Mucosa of stomach (tissue), 1 donor: ENCODE data around the gene MYO5B.

Experiments
- H3K27me3 ChIP-seq: one replicate; pipeline ENCODE4 v1.7.0; 2013; ENCODE audit warnings: mild to moderate bottlenecking, low read length; ENCODE audit not compliant: control insufficient read depth, insufficient read depth
- H3K36me3 ChIP-seq: one replicate; pipeline ENCODE4 v1.7.0; 2013; ENCODE audit warnings: low read length; ENCODE audit not compliant: control insufficient read depth, insufficient read depth
- H3K4me1 ChIP-seq: one replicate; pipeline ENCODE4 v1.7.0; 2013; ENCODE audit warnings: mild to moderate bottlenecking, low read length; ENCODE audit not compliant: control insufficient read depth, insufficient read depth
- H3K4me3 ChIP-seq: one replicate; pipeline ENCODE4 v1.7.0; 2013; ENCODE audit warnings: low read length
- H3K9ac ChIP-seq: one replicate; pipeline ENCODE4 v1.7.0; 2013; ENCODE audit warnings: mild to moderate bottlenecking, low read length, moderate library complexity
- H3K9me3 ChIP-seq: one replicate; pipeline ENCODE4 v1.7.0; 2013; ENCODE audit warnings: mild to moderate bottlenecking, low read length, moderate library complexity; ENCODE audit not compliant: control insufficient read depth
- donor health status: Pancreatic carcinoma.

MYO5B gene

GRCh38 chr18:49846718-49847470 lies 348.1 kb downstream of the MYO5B start:
- peaks cover 44% of the 10 kb centered on the region for H3K4me1 ChIP-seq

DNA sequence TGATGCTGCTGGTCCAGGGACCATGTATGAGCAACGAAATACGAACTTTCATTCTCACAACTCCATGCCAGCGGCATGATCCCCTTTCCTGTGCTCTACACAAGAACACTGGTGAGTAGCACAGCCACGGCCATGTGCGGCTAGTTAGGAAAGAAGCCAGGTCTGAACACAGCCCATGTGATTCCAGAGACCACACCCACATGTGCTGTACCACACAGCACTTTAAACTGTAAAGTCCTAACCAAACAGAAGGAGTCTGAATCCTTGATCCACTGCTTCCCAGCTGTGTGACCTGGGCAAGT lies 348.6 kb downstream of the MYO5B start:
- H3K4me1 ChIP-seq: peaks cover 44% of the 10 kb centered on the region
- H3K4me3 ChIP-seq: no peak overlapping the region
- H3K36me3 ChIP-seq: peaks cover 12% of the 10 kb centered on the region
- H3K27me3 ChIP-seq: no peaks in the 10 kb centered on the region
- no peak overlapping the region for H3K9ac ChIP-seq
- H3K9me3 ChIP-seq: no peaks in the 10 kb centered on the region

More at GRCh38 chr18:49846718-49847470, 348.1 kb downstream of the MYO5B start:
- H3K36me3 ChIP-seq: peaks cover 12% of the 10 kb centered on the region
- no peaks in the 10 kb centered on the region for H3K9me3 ChIP-seq
- H3K27me3 ChIP-seq: no peaks in the 10 kb centered on the region
- no peak overlapping the region for H3K9ac ChIP-seq
- no peak overlapping the region for H3K4me3 ChIP-seq

- Histone ChIP-seq H3K36me3 (peaks cover 12% of the 10 kb centered on the region), H3K9me3 (no peaks in the 10 kb centered on the region)
Observed at GRCh38 chr18:49845629-49846360, 349.2 kb downstream of the MYO5B start.

GRCh38 chr18:49844903-49845302 lies 350.0 kb downstream of the MYO5B start:
- no peak overlapping the region for H3K4me3 ChIP-seq
- no peaks in the 10 kb centered on the region for H3K27me3 ChIP-seq
- H3K9me3 ChIP-seq: no peaks in the 10 kb centered on the region
- peaks cover 17% of the 10 kb centered on the region for H3K36me3 ChIP-seq
- peaks cover 32% of the 10 kb centered on the region for H3K4me1 ChIP-seq
- H3K9ac ChIP-seq: no peak overlapping the region

More at GRCh38 chr18:49845629-49846360, 349.2 kb downstream of the MYO5B start:
- H3K4me3 ChIP-seq: no peak overlapping the region
- no peak overlapping the region for H3K9ac ChIP-seq
- peaks cover 40% of the 10 kb centered on the region for H3K4me1 ChIP-seq
- no peaks in the 10 kb centered on the region for H3K27me3 ChIP-seq

- Histone ChIP-seq H3K9ac (no peak overlapping the region), H3K9me3 (no peaks in the 10 kb centered on the region)
Observed at GRCh38 chr18:49843778-49844625, 350.9 kb downstream of the MYO5B start.

DNA sequence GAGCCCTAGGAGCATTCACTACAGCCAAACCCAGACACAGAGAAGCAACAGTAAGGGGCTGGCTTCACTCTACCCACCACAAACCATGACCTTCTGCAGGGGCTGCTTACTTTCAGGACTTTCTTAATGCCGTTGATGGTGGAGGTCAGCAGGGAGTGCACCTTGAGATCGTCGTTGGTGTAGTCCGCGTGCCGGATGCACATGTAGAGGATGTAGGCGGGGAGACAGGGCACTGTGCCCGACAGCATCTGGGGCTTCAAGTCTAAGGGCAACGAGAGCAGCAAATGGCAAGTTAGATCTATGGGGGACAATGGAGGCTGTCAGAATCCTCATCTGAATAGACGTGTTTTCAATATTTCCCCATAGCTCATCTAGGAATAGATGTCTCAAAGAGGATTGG lies 351.8 kb downstream of the MYO5B start:
- peaks cover 22% of the 10 kb centered on the region for H3K4me1 ChIP-seq
- peaks cover 21% of the 10 kb centered on the region for H3K36me3 ChIP-seq

More at GRCh38 chr18:49843778-49844625, 350.9 kb downstream of the MYO5B start:
- H3K27me3 ChIP-seq: no peaks in the 10 kb centered on the region
- H3K4me3 ChIP-seq: no peak overlapping the region
- H3K4me1 ChIP-seq: peaks cover 23% of the 10 kb centered on the region
- H3K36me3 ChIP-seq: peaks cover 21% of the 10 kb centered on the region

DNA sequence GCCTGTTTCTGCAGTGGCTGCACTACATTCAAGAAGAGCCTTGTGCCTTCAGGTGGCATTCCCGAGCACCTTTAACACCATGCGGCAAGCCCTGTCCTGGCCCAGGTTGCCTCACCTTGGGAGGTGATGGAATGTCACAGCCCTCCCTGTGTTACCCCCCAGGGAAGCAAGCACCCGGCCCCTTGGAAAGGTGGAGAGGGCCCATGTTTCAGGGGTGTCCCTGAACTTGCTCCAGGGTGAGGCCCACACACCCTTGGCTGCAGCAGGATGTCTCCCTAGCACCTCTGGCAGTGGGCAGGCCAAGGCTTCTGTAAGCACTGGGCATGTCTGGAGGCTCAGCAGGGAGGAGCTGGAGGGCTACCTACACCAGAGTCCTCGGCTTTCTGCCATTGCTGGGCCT lies 352.3 kb downstream of the MYO5B start:
- H3K9ac ChIP-seq: no peak overlapping the region
- H3K36me3 ChIP-seq: peaks cover 21% of the 10 kb centered on the region
- no peaks in the 10 kb centered on the region for H3K27me3 ChIP-seq
- H3K4me1 ChIP-seq: peaks cover 22% of the 10 kb centered on the region
- H3K4me3 ChIP-seq: no peak overlapping the region
- no peaks in the 10 kb centered on the region for H3K9me3 ChIP-seq

More for the DNA sequence above, 351.8 kb downstream of the MYO5B start:
- H3K4me3 ChIP-seq: no peak overlapping the region
- H3K9me3 ChIP-seq: no peaks in the 10 kb centered on the region
- H3K9ac ChIP-seq: no peak overlapping the region
- H3K27me3 ChIP-seq: no peaks in the 10 kb centered on the region

GRCh38 chr18:49841236-49842217 lies 353.4 kb downstream of the MYO5B start:
- Histone ChIP-seq H3K4me1 (peaks cover 16% of the 10 kb centered on the region), H3K27me3 (no peaks in the 10 kb centered on the region), H3K36me3 (peaks cover 21% of the 10 kb centered on the region), H3K9me3 (no peaks in the 10 kb centered on the region), H3K9ac (no peak overlapping the region), H3K4me3 (no peak overlapping the region)

DNA sequence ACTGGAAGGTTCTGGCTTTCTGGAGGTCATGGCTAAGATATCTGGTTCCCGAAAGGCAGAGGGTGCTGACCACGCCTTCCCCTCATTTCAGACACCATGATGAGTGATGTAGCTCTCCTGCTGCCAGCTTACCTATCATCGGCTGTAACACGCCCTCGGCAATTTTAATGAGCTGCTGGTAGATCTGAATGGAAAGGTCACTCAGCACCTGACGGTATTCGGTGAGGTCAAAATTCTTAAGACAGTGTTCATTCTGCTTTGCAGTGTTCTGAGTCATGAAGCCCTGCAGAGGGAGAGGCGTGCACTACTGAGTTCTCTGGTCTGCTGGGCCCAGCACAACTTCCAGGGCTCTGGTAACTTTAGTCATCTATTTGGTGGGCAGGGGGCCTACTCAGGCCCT lies 355.9 kb downstream of the MYO5B start:
- Histone ChIP-seq H3K4me3 (no peak overlapping the region), H3K9me3 (no peaks in the 10 kb centered on the region), H3K27me3 (no peaks in the 10 kb centered on the region), H3K36me3 (peaks cover 21% of the 10 kb centered on the region), H3K4me1 (peaks cover 11% of the 10 kb centered on the region), H3K9ac (no peak overlapping the region)

DNA sequence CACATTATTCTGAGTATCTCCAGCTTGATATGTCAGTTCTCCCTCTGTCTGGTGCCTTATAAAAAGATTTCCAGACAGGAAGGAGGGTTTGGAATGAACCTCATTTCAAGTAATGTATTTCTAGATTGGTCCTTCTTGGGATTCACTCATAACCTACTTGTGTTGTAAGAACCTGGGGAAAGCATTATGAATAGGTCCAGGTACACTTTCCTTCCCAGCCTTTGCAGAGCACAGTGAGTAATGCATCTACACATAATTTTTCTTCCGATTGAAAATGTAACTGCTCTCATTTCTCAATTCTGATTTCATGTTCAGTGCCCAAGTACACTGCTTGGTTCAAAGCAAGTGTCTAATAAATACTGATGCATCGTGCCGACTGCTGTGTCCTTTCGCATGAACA lies 356.6 kb downstream of the MYO5B start:
- H3K9ac ChIP-seq: no peak overlapping the region
- H3K27me3 ChIP-seq: no peaks in the 10 kb centered on the region
- H3K4me1 ChIP-seq: peaks cover 14% of the 10 kb centered on the region
- no peak overlapping the region for H3K4me3 ChIP-seq
- H3K36me3 ChIP-seq: peaks cover 19% of the 10 kb centered on the region
- H3K9me3 ChIP-seq: no peaks in the 10 kb centered on the region

GRCh38 chr18:49837889-49838288 lies 357.1 kb downstream of the MYO5B start:
- peaks cover 14% of the 10 kb centered on the region for H3K36me3 ChIP-seq
- H3K4me1 ChIP-seq: peaks cover 14% of the 10 kb centered on the region
- H3K9me3 ChIP-seq: no peaks in the 10 kb centered on the region
- no peak overlapping the region for H3K9ac ChIP-seq
- no peaks in the 10 kb centered on the region for H3K27me3 ChIP-seq
- no peak overlapping the region for H3K4me3 ChIP-seq
